H9 (cell line): ENCODE results near the gene TMEM184B. TPM values are rescaled to one million over a fixed set of nuclear protein-coding genes. Genes with fewer than 3 reads are reported as not detected.

Experiments used
- DNase-seq: peaks from one replicate; pipeline ENCODE4 v3.0.0-alpha.2; 2017
- H2AFZ ChIP-seq: one replicate; pipeline ENCODE4 v1.6.1; 2013; ENCODE audit warnings: mild to moderate bottlenecking, low read length, control low read depth, moderate library complexity
- H2AK5ac ChIP-seq: 2 replicates; pipeline ENCODE4 v1.6.1; 2013; ENCODE audit warnings: low read length, control low read depth, mixed read lengths; ENCODE audit not compliant: insufficient read length
- H2BK120ac ChIP-seq: one replicate; pipeline ENCODE4 v1.6.1; 2013; ENCODE audit warnings: low read depth, mild to moderate bottlenecking, low read length, control low read depth, inconsistent platforms; ENCODE audit not compliant: poor library complexity, severe bottlenecking
- H2BK12ac ChIP-seq: 2 replicates; pipeline ENCODE4 v1.6.1; 2013; ENCODE audit warnings: low read length, control low read depth, mixed read lengths, low read depth; ENCODE audit not compliant: insufficient read length
- H2BK15ac ChIP-seq: 2 replicates; pipeline ENCODE4 v1.6.1; 2013; ENCODE audit warnings: low read depth, low read length, control low read depth
- H2BK20ac ChIP-seq: one replicate; pipeline ENCODE4 v1.6.1; 2013; ENCODE audit warnings: low read depth, mild to moderate bottlenecking, low read length, control low read depth, inconsistent platforms; ENCODE audit not compliant: poor library complexity, severe bottlenecking
- H2BK5ac ChIP-seq: 2 replicates; pipeline ENCODE4 v1.6.1; 2013; ENCODE audit warnings: low read length, control low read depth, mixed read lengths; ENCODE audit not compliant: insufficient read length
- H3K14ac ChIP-seq: 2 replicates; pipeline ENCODE4 v1.6.1; 2013; ENCODE audit warnings: low read length, control low read depth; ENCODE audit not compliant: insufficient read depth
- H3K18ac ChIP-seq: 2 replicates; pipeline ENCODE4 v1.6.1; 2013; ENCODE audit warnings: low read depth, mild to moderate bottlenecking, mixed read lengths, low read length, control low read depth; ENCODE audit not compliant: insufficient read length
- H3K23ac ChIP-seq: 2 replicates; pipeline ENCODE4 v1.6.1; 2013; ENCODE audit warnings: low read length, control low read depth, mixed read lengths, low read depth; ENCODE audit not compliant: insufficient read length
- H3K23me2 ChIP-seq: 2 replicates; pipeline ENCODE4 v1.6.1; 2013; ENCODE audit warnings: low read depth, mild to moderate bottlenecking, mixed read lengths, low read length, control low read depth; ENCODE audit not compliant: insufficient read length, poor library complexity, severe bottlenecking
- H3K27ac ChIP-seq: 2 replicates; pipeline ENCODE4 v1.5.1; 2013; ENCODE audit warnings: low read length, control low read depth, mixed read lengths, low read depth; ENCODE audit not compliant: insufficient read length
- H3K27me3 ChIP-seq: 2 replicates; pipeline ENCODE4 v1.6.1; 2013; ENCODE audit warnings: low read length, control low read depth, inconsistent platforms; ENCODE audit not compliant: insufficient read depth
- H3K4ac ChIP-seq: 2 replicates; pipeline ENCODE4 v1.6.1; 2013; ENCODE audit warnings: low read depth, mild to moderate bottlenecking, control low read depth, inconsistent platforms, low read length, moderate library complexity
- H3K4me1 ChIP-seq: 2 replicates; pipeline ENCODE4 v1.6.1; 2013; ENCODE audit warnings: low read length, control low read depth, inconsistent platforms; ENCODE audit not compliant: insufficient read depth
- H3K4me2 ChIP-seq: 2 replicates; pipeline ENCODE4 v1.6.1; 2013; ENCODE audit warnings: low read length, control low read depth, mixed read lengths; ENCODE audit not compliant: insufficient read length, insufficient read depth
- H3K56ac ChIP-seq: 2 replicates; pipeline ENCODE4 v1.6.1; 2013; ENCODE audit warnings: low read depth, mild to moderate bottlenecking, mixed read lengths, low read length, control low read depth; ENCODE audit not compliant: insufficient read length
- H3K79me1 ChIP-seq: 2 replicates; pipeline ENCODE4 v1.6.1; 2013; ENCODE audit warnings: low read depth, mild to moderate bottlenecking, moderate library complexity, low read length, control low read depth, inconsistent platforms; ENCODE audit not compliant: insufficient read depth, poor library complexity, severe bottlenecking
- H3K79me2 ChIP-seq: 2 replicates; pipeline ENCODE4 v1.6.1; 2013; ENCODE audit warnings: low read length, control low read depth, inconsistent platforms; ENCODE audit not compliant: insufficient read depth
- H3K9ac ChIP-seq: 2 replicates; pipeline ENCODE4 v1.6.1; 2013; ENCODE audit warnings: low read length, control low read depth, mixed read lengths; ENCODE audit not compliant: insufficient read length; ENCODE audit errors: extremely low read depth
- H3K9me3 ChIP-seq: one replicate; pipeline ENCODE4 v1.6.1; 2013; ENCODE audit warnings: low read depth, low read length, inconsistent platforms; ENCODE audit not compliant: control insufficient read depth
- H3T11ph ChIP-seq: one replicate; pipeline ENCODE4 v1.6.1; 2013; ENCODE audit warnings: mild to moderate bottlenecking, low read length, control low read depth, inconsistent platforms
- H4K20me1 ChIP-seq: one replicate; pipeline ENCODE4 v1.6.1; 2013; ENCODE audit not compliant: control insufficient read depth, insufficient read length, insufficient read depth
- H4K5ac ChIP-seq: 2 replicates; pipeline ENCODE4 v1.6.1; 2013; ENCODE audit warnings: low read depth, mild to moderate bottlenecking, mixed read lengths, low read length, control low read depth; ENCODE audit not compliant: insufficient read length
- H4K8ac ChIP-seq: replicated peaks from 2 replicates; pipeline ENCODE4 v1.6.1; 2013; ENCODE audit warnings: low read length, control low read depth, mixed read lengths, low read depth; ENCODE audit not compliant: insufficient read length
- H4K91ac ChIP-seq: 2 replicates; pipeline ENCODE4 v1.6.1; 2013; ENCODE audit warnings: low read depth, mild to moderate bottlenecking, moderate library complexity, mixed read lengths, low read length, control low read depth; ENCODE audit not compliant: insufficient read length
- H3K27ac Mint-ChIP-seq, 3 experiments: 2 replicates in 2 of 3; 3 replicates in 1 of 3; pipeline ENCODE4 v1.8.0; 2020 to 2021; ENCODE audit warnings: mixed read lengths in 3 of 3, mild to moderate bottlenecking in 1 of 3, moderate library complexity in 1 of 3
- H3K27me3 Mint-ChIP-seq: 2 replicates; pipeline ENCODE4 v1.8.0; 2021; ENCODE audit warnings: low read depth, mild to moderate bottlenecking, moderate library complexity, mixed read lengths
- H3K36me3 Mint-ChIP-seq, 3 experiments: 2 replicates in 2 of 3; 3 replicates in 1 of 3; pipeline ENCODE4 v1.8.0; 2020 to 2021; ENCODE audit warnings: low read depth in 3 of 3, mixed read lengths in 3 of 3; ENCODE audit not compliant: insufficient read depth in 1 of 3
- H3K4me1 Mint-ChIP-seq, 2 experiments: 2 replicates each; pipeline ENCODE4 v1.8.0; 2020; ENCODE audit warnings: mixed read lengths in 2 of 2
- H3K4me3 Mint-ChIP-seq, 2 experiments: 2 replicates in 1 of 2; 3 replicates in 1 of 2; pipeline ENCODE4 v1.8.0; 2020 to 2021; ENCODE audit warnings: mild to moderate bottlenecking in 2 of 2, mixed read lengths in 2 of 2, moderate library complexity in 1 of 2
- H3K9me3 Mint-ChIP-seq, 2 experiments: 2 replicates in 1 of 2; 3 replicates in 1 of 2; pipeline ENCODE4 v1.8.0; 2020; ENCODE audit warnings: mild to moderate bottlenecking in 2 of 2, mixed read lengths in 2 of 2, moderate library complexity in 1 of 2
- CTCF ChIP-seq: fragments of 200-600 bp; sonication (generic); conservative IDR thresholded peaks from 3 replicates; pipeline ENCODE4 v1.8.0; 2021; ENCODE audit warnings: antibody characterized with exemption, mild to moderate bottlenecking
- WGBS: extraction: QIAGEN DNeasy Blood & Tissue Kit; methylation state at CpG from one replicate; pipeline ENCODE4 v1.1.7; 2013; ENCODE audit warnings: missing lambda C conversion rate, low lambda C conversion rate, mixed read lengths; ENCODE audit not compliant: insufficient read length; ENCODE audit errors: extremely low coverage; 5-methylcytosine and 5-hydroxymethylcytosine counted together
- total RNA-seq: library from RNA; stranded (reverse); gene quantifications from 2 replicates; pipeline ENCODE4 v1.2.1, GENCODE V29; 2021

The TMEM184B gene
- total RNA-seq, 1 experiment from 2014 or later: 58.5 TPM

GRCh38 chr22:38300946-38301345, 28.1 kb upstream of the TMEM184B start:
- Mint-ChIP-seq H3K36me3 (peaks cover 59 to 93% (median 93%) of the 10 kb centered on the region in 3 experiments), H3K4me3 (no peak overlapping the region), H3K27me3 (no peaks in the 10 kb centered on the region), H3K27ac (peak overlapping the region; percentile 75 to 85 (median 79); a peak in 4 of 7 replicates), H3K4me1 (peaks cover 15 to 29% of the 10 kb centered on the region in 2 experiments), H3K9me3 (no peaks in the 10 kb centered on the region; a peak in 1 of 5 replicates)
- Histone ChIP-seq H2AFZ (no peak overlapping the region), H2BK15ac (no peak overlapping the region), H3K23me2 (no peaks in the 10 kb centered on the region), H3K56ac (no peak overlapping the region), H4K5ac (no peak overlapping the region), H3K23ac (no peak overlapping the region), H4K91ac (no peak overlapping the region), H3K79me1 (peaks cover 6% of the 10 kb centered on the region), H3K9me3 (no peaks in the 10 kb centered on the region), H3K27me3 (no peaks in the 10 kb centered on the region), H4K20me1 (peaks cover 7% of the 10 kb centered on the region), H3T11ph (no peak overlapping the region), H3K4ac (no peak overlapping the region), H2BK120ac (no peak overlapping the region), H3K14ac (no peak overlapping the region), H2AK5ac (no peak overlapping the region), H2BK5ac (no peak overlapping the region), H2BK20ac (no peak overlapping the region), H3K27ac (no peak overlapping the region), H3K18ac (no peak overlapping the region), H3K4me2 (no peak overlapping the region), H3K79me2 (peaks cover 25% of the 10 kb centered on the region; the same call in 1 of the 2 replicates), H3K9ac (no peak overlapping the region), H3K4me1 (no peaks in the 10 kb centered on the region; the same call in 1 of the 2 replicates), H4K8ac (no peak overlapping the region), H2BK12ac (no peak overlapping the region)
- TF ChIP-seq CTCF: no peak
- DNase-seq: no peak
- no CpG with 5 or more reads among the region's 3 CpGs for WGBS
